Stimulated activated CD4-positive, alpha-beta T cell treated with anti-CD3 and anti-CD28 coated beads, Interleukin-12 subunit alpha, Interleukin-12 subunit beta, amount 100 ng/mL, for 24 hours (primary cell): Measurements from ENCODE around the gene FGF14.

ENCODE experiments used
- DNase-seq, 2 experiments: peaks; one replicate each; pipeline ENCODE4 v3.0.0-alpha.2; 2020; ENCODE audit warnings: low read depth in 2 of 2

FGF14 gene

GRCh38 chr13:101985321-101985720 is 416.5 kb downstream of the FGF14 start:
- no peak for DNase-seq

GRCh38 chr13:101982903-101983302 is 418.9 kb downstream of the FGF14 start:
- DNase-seq: no peak

- no peak for DNase-seq
These were observed 422.0 kb downstream of the FGF14 start for GRCh38 chr13:101979825-101980224.

GRCh38 chr13:101978552-101979315 is 423.1 kb downstream of the FGF14 start:
- DNase-seq: no peak

GRCh38 chr13:101977475-101977874 is 424.4 kb downstream of the FGF14 start:
- DNase-seq: no peak

GRCh38 chr13:101972191-101972590 is 429.7 kb downstream of the FGF14 start:
- DNase-seq: no peak

- DNase-seq: no peak
These were observed 431.5 kb downstream of the FGF14 start for GRCh38 chr13:101970341-101970740.

GRCh38 chr13:101967781-101968180 is 434.1 kb downstream of the FGF14 start:
- DNase-seq: no peak

GRCh38 chr13:101967216-101967615 is 434.6 kb downstream of the FGF14 start:
- no peak for DNase-seq

- no peak for DNase-seq
These were observed 436.8 kb downstream of the FGF14 start for GRCh38 chr13:101965096-101965495.

- DNase-seq: no peak
These were observed 442.8 kb downstream of the FGF14 start for GRCh38 chr13:101959016-101959415.

- no peak for DNase-seq
These were observed 446.1 kb downstream of the FGF14 start for GRCh38 chr13:101955764-101956163.

GRCh38 chr13:101951114-101951513 is 450.7 kb downstream of the FGF14 start:
- DNase-seq: no peak

- no peak for DNase-seq
These were observed 452.2 kb downstream of the FGF14 start for GRCh38 chr13:101949681-101950080.

GRCh38 chr13:101946401-101946800 is 455.4 kb downstream of the FGF14 start:
- DNase-seq: no peak

GRCh38 chr13:101945435-101945834 is 456.4 kb downstream of the FGF14 start:
- no peak for DNase-seq

GRCh38 chr13:101944521-101944920 is 457.3 kb downstream of the FGF14 start:
- DNase-seq: no peak

- DNase-seq: no peak
These were observed 459.2 kb downstream of the FGF14 start for GRCh38 chr13:101942535-101943157.

GRCh38 chr13:101942038-101942437 is 459.8 kb downstream of the FGF14 start:
- no peak for DNase-seq

GRCh38 chr13:101941095-101941783 is 460.6 kb downstream of the FGF14 start:
- DNase-seq: no peak

GRCh38 chr13:101939370-101939769 is 462.5 kb downstream of the FGF14 start:
- DNase-seq: no peak

GRCh38 chr13:101935828-101936227 is 466.0 kb downstream of the FGF14 start:
- no peak for DNase-seq

- DNase-seq: no peak
These were observed 470.7 kb downstream of the FGF14 start for GRCh38 chr13:101931186-101931585.
